Dedifferentiated amniotic fluid mesenchymal stem cell (primary cell): ENCODE data around the gene KRTAP13-1.

Experiments
- DNase-seq: peaks from one replicate; pipeline ENCODE4 v3.0.0-alpha.2; 2016; ENCODE audit errors: extremely low spot score

Gene KRTAP13-1

GRCh38 chr21:30395731-30396130 is at the start of gene KRTAP13-1:
Gene KRTAP13-1 (plus strand): TSS chr21:30396031. CDS start chr21:30396087, 56 bp downstream.
- no peak for DNase-seq

GRCh38 chr21:30348506-30348905 is 47.3 kb upstream of the KRTAP13-1 start, which contains the start of gene KRTAP23-1:
Gene KRTAP23-1 (minus strand): TSS chr21:30348606. CDS start chr21:30348606, 0 bp downstream.
- no peak for DNase-seq

GRCh38 chr21:30349572-30349971 is 46.3 kb upstream of the KRTAP13-1 start:
- DNase-seq, result no peak

GRCh38 chr21:30351534-30351933 is 44.3 kb upstream of the KRTAP13-1 start:
- DNase-seq, result no peak

- no peak for DNase-seq
Observed at GRCh38 chr21:30354308-30355005, 41.4 kb upstream of the KRTAP13-1 start.

GRCh38 chr21:30355906-30356305 is 39.9 kb upstream of the KRTAP13-1 start:
- no peak for DNase-seq

- no peak for DNase-seq
Observed at GRCh38 chr21:30372139-30372770, 23.6 kb upstream of the KRTAP13-1 start, which contains the start of gene KRTAP13-2. Gene KRTAP13-2 (minus strand): TSS chr21:30372271. CDS start chr21:30372213, 58 bp downstream.

- no peak for DNase-seq
Observed at GRCh38 chr21:30382201-30382600, 13.6 kb upstream of the KRTAP13-1 start.

- no peak for DNase-seq
Observed at GRCh38 chr21:30391492-30392025, 4.3 kb upstream of the KRTAP13-1 start.

- DNase-seq, result no peak
Observed at GRCh38 chr21:30408782-30409494, 13.1 kb downstream of the KRTAP13-1 start.

- DNase-seq, result no peak
Observed at GRCh38 chr21:30415993-30416392, 20.2 kb downstream of the KRTAP13-1 start.

- DNase-seq, result no peak
Observed at GRCh38 chr21:30425826-30426225, 30.0 kb downstream of the KRTAP13-1 start, which contains the start of gene KRTAP13-3. Gene KRTAP13-3 (minus strand): TSS chr21:30425926. CDS start chr21:30425912, 14 bp downstream.

GRCh38 chr21:30426731-30427130 is 30.9 kb downstream of the KRTAP13-1 start:
- DNase-seq, result no peak

- no peak for DNase-seq
Observed at GRCh38 chr21:30430170-30430655, 34.4 kb downstream of the KRTAP13-1 start, which contains the start of gene KRTAP13-4. Gene KRTAP13-4 (plus strand): TSS chr21:30430220. CDS start chr21:30430276, 56 bp downstream.

- DNase-seq, result no peak
Observed at GRCh38 chr21:30434033-30434631, 38.3 kb downstream of the KRTAP13-1 start.

- DNase-seq, result no peak
Observed at GRCh38 chr21:30437010-30437565, 41.3 kb downstream of the KRTAP13-1 start.

- no peak for DNase-seq
Observed at GRCh38 chr21:30439975-30440374, 44.1 kb downstream of the KRTAP13-1 start, which contains the start of gene KRTAP15-1. Gene KRTAP15-1 (plus strand): TSS chr21:30440275. CDS start chr21:30440328, 53 bp downstream.

GRCh38 chr21:30443226-30443625 is 47.4 kb downstream of the KRTAP13-1 start:
- no peak for DNase-seq

- DNase-seq, result no peak
Observed at GRCh38 chr21:30444204-30444603, 48.4 kb downstream of the KRTAP13-1 start.
